HG03469 (cell line): ENCODE data around the gene SKIDA1.

Source experiments
- ATAC-seq: cut with Tn5 transposase; IDR thresholded peaks from one replicate; pipeline ENCODE4 v1.9.1; 2021; ENCODE audit warnings: mild to moderate bottlenecking, moderate library complexity, moderate number of reproducible peaks; ENCODE audit not compliant: unreplicated experiment

SKIDA1 gene

GRCh38 chr10:21517134-21518031 lies 8.1 kb downstream of the SKIDA1 start:
- ATAC-seq = no peak

- peak; percentile 49 for ATAC-seq
These were observed 9.0 kb downstream of the SKIDA1 start for GRCh38 chr10:21516242-21517131.

DNA sequence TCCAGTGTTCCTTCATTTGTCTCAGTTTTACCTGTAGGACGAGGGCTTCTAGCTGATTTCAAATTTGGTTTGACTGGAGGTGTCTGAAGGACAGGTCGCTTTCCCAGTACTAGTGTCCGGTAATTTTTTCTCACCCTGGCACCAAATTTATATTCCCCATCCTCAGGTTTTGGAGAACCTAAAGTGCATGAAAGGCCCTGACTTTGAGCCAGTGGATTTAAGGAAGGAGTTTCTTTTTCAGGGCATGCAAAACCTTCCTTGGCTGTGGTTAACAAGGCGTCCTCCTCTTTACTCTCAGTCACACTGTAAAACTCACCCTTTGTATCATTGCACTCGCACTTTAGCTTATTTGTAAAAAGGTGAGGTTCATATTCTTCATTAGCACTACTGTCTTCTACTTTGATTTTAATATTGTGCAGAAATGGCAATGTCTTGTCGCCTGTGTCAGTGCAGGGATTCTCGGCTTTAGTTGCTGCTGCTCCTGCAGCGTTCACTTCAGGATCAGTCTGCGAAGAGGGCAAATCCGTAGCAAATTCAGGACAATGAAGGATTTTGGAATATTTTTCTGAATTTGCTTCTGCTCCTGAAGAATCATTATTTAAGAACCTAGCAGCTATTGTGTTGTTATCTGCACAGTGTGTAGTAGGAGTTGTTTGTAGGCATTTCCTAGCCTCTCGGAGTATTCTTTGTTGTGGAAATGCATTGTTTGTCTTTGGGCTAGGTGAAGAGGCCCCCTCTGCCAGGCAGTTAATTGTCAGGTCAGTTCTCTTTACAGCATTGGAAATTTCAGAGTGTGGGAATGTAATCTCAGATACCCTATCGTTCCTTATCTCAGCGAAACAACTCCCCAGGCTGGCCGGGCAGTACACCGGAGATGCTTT lies 9.9 kb downstream of the SKIDA1 start:
- no peak for ATAC-seq

DNA sequence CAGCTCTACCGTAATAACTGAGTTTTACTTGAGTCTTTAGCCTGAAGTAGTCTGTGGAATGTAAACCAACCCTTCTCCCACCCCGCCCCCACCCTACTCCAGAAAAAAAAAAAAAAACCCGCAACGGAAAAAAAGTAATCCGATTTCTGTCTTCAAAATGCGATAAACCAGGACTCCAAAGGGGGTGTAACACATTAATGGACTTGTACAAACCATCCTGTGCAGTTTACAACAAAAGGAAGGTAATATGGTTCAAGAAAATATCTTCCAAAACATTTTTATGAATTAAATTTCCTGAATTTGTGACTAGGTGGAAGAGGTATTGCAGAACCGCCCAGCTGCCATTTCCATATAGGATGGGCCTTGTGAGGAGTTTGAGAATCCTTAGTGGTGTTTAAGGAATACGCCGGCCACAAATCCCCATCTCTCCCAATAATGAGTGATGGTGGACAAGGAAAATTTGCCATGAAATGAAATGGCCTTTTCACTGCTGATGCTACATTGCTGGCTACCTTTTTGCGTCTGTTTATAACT lies 10.6 kb downstream of the SKIDA1 start:
- ATAC-seq = no peak

DNA sequence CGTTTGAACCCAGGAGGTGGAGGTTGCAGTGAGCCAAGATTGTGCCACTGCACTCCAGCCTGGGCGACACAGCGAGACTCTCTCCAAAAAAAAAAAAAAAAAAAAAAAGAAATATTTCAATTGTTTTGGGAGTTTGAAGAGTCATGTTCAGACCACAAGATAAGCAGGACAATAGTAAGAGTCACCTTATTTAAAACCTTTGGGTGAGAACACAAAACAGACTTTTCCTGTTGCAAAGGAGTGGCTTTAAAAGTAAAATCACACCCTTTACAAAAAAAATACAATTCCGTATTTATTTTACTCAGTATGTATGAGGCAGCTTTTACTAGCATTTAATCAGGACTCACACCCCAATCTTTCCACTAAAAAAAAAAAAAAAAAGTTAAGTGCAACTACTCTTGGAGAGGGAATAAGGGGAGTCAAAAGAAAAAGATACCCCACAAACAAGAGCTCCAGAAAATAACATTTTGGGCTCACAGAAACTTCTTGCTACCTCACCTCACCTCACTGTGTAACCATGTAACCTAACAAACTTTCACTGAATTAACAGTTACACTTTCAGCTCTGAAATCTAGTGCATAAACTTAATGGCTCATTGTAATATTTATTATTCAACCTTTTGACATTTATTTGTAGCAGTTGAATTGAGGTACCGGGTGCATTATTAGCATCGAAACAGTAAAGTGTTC lies 11.2 kb downstream of the SKIDA1 start:
- no peak for ATAC-seq

- no peak for ATAC-seq
These were observed 12.1 kb downstream of the SKIDA1 start for GRCh38 chr10:21513405-21513788.

GRCh38 chr10:21512573-21513404 lies 12.7 kb downstream of the SKIDA1 start:
- ATAC-seq = no peak

- ATAC-seq = no peak
These were observed 13.4 kb downstream of the SKIDA1 start for GRCh38 chr10:21511946-21512572.

DNA sequence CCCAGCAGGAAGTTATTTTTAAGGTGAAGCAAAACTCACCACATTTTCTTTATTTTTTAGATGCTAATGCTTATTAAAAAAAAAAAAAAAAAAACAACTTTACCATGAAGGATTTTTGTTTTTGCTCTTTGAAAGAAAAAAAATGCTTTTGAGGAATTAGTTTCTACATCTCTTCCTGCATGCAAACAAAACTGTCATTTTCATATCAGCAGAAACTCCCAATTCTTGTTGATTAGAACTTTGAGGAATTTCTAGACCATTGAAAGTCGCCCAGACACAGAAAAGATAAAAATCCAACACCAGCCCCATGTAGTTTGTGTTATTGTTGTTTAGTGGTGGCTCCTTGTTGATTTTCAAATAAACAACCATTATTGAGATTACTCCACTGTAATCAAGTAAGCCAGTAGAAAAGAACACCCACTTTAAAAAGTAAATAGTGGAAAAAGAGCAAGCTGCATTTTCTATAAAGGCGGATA lies 14.3 kb downstream of the SKIDA1 start:
- no peak for ATAC-seq

GRCh38 chr10:21510241-21511094 lies 15.0 kb downstream of the SKIDA1 start:
- ATAC-seq = no peak

GRCh38 chr10:21509341-21510240 lies 15.9 kb downstream of the SKIDA1 start:
- ATAC-seq = no peak

DNA sequence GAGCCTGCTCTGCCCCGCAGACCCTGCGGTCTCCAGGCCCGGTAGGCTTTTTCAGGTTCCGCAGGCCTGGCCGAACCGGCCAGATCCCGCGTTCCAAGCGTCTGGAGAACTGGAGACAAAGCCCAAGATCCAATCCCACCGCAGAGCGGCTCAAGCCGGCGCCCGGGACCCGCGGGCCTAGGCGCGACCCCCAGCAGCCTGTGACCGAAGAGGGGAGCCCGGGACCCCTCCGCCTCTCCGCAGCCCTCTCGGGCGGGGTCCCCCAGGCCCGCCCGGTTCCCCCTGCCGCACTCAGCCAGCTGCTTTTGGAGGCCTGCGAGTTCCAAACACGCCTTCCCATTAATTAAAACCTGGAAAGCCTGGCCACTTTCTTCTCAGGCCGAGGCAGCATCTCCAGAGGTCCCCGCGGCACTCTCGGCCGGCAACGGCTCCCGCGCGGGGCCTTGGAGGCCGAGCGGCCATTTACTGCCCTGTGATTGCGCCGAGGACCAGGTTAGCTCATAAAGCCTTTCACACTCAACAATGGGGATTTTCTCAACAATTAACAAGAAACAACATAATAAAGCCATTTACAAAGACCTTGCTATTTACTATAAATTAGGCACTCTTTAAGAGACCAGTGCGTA lies 16.7 kb downstream of the SKIDA1 start:
- no peak for ATAC-seq

DNA sequence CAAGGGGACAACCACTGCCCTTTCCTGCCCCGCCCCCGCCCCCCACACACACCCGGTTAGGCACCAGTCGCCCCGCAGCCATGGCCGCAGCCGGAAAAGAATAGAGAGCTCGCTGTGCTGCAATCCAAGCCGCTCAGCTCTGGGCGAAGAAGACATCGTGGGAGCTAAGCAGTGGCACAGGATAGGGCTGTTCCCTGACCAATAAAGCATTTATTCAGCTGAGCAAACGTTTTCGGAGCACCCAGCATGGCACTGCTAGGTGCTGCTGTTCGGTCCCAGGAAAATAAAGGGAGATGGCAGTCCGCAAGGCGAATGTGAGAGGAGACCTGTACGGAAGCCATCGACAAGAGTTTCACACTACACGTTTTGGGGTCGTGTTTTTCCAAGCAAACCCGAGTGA lies 18.3 kb downstream of the SKIDA1 start:
- no peak for ATAC-seq

- ATAC-seq = no peak
These were observed 19.1 kb downstream of the SKIDA1 start for GRCh38 chr10:21506351-21506750.

GRCh38 chr10:21505711-21506278 lies 19.7 kb downstream of the SKIDA1 start:
- no peak for ATAC-seq

GRCh38 chr10:21503542-21503941 lies 21.9 kb downstream of the SKIDA1 start:
- no peak for ATAC-seq
